Measurements from ENCODE around the gene CACNA2D2. TPM values are rescaled to one million over a fixed set of nuclear protein-coding genes. Genes with fewer than 3 reads are reported as not detected.

Gene CACNA2D2
- total and polyA plus RNA-seq, 2 of the 13 experiments (the other 11 are each of a cell fraction or from before 2014, with no cell fraction given) = not detected

- TF ChIP-seq HBP1 (CRISPR knock-in tag; IDR thresholded peaks at IDR 0.05; ENCODE audit: low read depth) (no peak; the same call in none of the 2 replicates), FOXA1 (IDR thresholded peaks at IDR 0.05) (no peak), FOXA1 (CRISPR knock-in tag; IDR thresholded peaks at IDR 0.05) (no peak), ARNT (IDR thresholded peaks at IDR 0.05) (no peak), ETV5 (CRISPR knock-in tag; IDR thresholded peaks at IDR 0.05; ENCODE audit: borderline replicate concordance) (peak; percentile 75), ZNF251 (CRISPR knock-in tag; IDR thresholded peaks at IDR 0.05) (no peak; the same call in 1 of the 2 replicates), TBX3 (IDR thresholded peaks at IDR 0.05; ENCODE audit: borderline replicate concordance) (no peak), POGZ (CRISPR knock-in tag; IDR thresholded peaks at IDR 0.05) (peak; percentile 74), BATF2 (CRISPR knock-in tag; IDR thresholded peaks at IDR 0.05) (peak; percentile 83; the same call in 1 of the 2 replicates), NR2F2 (IDR thresholded peaks at IDR 0.05; ENCODE audit: borderline replicate concordance, low read depth) (no peak; the same call in 1 of the 2 replicates), ZMYM2 (CRISPR knock-in tag; IDR thresholded peaks at IDR 0.05) (no peak; the same call in 1 of the 2 replicates), RBFOX2 (IDR thresholded peaks at IDR 0.05; ENCODE audit: low read depth, low read length) (peak; percentile 91), CBX1 (IDR thresholded peaks at IDR 0.05; ENCODE audit: low read depth) (peak; percentile 82), ZNF598 (CRISPR knock-in tag; IDR thresholded peaks at IDR 0.05; ENCODE audit: borderline replicate concordance) (peak; percentile 55; the same call in 1 of the 2 replicates), GATAD1 (CRISPR knock-in tag; IDR thresholded peaks at IDR 0.05) (peak; percentile 86), ZNF207 (IDR thresholded peaks at IDR 0.05; ENCODE audit: borderline replicate concordance) (no peak), ZNF570 (CRISPR knock-in tag; IDR thresholded peaks at IDR 0.05; ENCODE audit: borderline replicate concordance) (no peak)
- TF ChIP-seq, protein P1, sequence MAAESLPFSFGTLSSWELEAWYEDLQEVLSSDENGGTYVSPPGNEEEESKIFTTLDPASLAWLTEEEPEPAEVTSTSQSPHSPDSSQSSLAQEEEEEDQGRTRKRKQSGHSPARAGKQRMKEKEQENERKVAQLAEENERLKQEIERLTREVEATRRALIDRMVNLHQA (CRISPR knock-in tag; IDR thresholded peaks at IDR 0.05) = 0 out of 2 replicates have a peak, but pooled peaks have one; percentile 26
- TF ChIP-seq, protein P2, sequence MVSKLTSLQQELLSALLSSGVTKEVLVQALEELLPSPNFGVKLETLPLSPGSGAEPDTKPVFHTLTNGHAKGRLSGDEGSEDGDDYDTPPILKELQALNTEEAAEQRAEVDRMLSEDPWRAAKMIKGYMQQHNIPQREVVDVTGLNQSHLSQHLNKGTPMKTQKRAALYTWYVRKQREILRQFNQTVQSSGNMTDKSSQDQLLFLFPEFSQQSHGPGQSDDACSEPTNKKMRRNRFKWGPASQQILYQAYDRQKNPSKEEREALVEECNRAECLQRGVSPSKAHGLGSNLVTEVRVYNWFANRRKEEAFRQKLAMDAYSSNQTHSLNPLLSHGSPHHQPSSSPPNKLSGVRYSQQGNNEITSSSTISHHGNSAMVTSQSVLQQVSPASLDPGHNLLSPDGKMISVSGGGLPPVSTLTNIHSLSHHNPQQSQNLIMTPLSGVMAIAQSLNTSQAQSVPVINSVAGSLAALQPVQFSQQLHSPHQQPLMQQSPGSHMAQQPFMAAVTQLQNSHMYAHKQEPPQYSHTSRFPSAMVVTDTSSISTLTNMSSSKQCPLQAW (CRISPR knock-in tag; IDR thresholded peaks at IDR 0.05) = peak; percentile 87
- TF ChIP-seq, protein P3, sequence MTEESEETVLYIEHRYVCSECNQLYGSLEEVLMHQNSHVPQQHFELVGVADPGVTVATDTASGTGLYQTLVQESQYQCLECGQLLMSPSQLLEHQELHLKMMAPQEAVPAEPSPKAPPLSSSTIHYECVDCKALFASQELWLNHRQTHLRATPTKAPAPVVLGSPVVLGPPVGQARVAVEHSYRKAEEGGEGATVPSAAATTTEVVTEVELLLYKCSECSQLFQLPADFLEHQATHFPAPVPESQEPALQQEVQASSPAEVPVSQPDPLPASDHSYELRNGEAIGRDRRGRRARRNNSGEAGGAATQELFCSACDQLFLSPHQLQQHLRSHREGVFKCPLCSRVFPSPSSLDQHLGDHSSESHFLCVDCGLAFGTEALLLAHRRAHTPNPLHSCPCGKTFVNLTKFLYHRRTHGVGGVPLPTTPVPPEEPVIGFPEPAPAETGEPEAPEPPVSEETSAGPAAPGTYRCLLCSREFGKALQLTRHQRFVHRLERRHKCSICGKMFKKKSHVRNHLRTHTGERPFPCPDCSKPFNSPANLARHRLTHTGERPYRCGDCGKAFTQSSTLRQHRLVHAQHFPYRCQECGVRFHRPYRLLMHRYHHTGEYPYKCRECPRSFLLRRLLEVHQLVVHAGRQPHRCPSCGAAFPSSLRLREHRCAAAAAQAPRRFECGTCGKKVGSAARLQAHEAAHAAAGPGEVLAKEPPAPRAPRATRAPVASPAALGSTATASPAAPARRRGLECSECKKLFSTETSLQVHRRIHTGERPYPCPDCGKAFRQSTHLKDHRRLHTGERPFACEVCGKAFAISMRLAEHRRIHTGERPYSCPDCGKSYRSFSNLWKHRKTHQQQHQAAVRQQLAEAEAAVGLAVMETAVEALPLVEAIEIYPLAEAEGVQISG (CRISPR knock-in tag; IDR thresholded peaks at IDR 0.05) = peak; percentile 93
- TF ChIP-seq, protein P4, sequence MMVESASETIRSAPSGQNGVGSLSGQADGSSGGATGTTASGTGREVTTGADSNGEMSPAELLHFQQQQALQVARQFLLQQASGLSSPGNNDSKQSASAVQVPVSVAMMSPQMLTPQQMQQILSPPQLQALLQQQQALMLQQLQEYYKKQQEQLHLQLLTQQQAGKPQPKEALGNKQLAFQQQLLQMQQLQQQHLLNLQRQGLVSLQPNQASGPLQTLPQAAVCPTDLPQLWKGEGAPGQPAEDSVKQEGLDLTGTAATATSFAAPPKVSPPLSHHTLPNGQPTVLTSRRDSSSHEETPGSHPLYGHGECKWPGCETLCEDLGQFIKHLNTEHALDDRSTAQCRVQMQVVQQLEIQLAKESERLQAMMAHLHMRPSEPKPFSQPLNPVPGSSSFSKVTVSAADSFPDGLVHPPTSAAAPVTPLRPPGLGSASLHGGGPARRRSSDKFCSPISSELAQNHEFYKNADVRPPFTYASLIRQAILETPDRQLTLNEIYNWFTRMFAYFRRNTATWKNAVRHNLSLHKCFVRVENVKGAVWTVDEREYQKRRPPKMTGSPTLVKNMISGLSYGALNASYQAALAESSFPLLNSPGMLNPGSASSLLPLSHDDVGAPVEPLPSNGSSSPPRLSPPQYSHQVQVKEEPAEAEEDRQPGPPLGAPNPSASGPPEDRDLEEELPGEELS (CRISPR knock-in tag; IDR thresholded peaks at IDR 0.05) = 0 out of 2 replicates have a peak, but pooled peaks have one; percentile 20
Observed at GRCh38 chr3:50350527-50351322, 152.7 kb downstream of the CACNA2D2 start, which contains the start of the genes CYB561D2 and NPRL2 (continued).

All from HepG2 (cell line).